H1 (cell line): Measurements from ENCODE around the gene CHAT.

ENCODE experiments used
- CREB1 ChIP-seq: IDR thresholded peaks from 2 replicates; pipeline ENCODE4 v1.6.1; 2012; ENCODE audit warnings: inconsistent platforms
- CTCF ChIP-seq, 3 experiments: IDR thresholded peaks; 1 replicate in 2 of 3; 2 replicates in 1 of 3; pipeline versions ENCODE4 v1.5.1 to v1.6.1; 2011; ENCODE audit warnings: low read length in 3 of 3, mild to moderate bottlenecking in 3 of 3, inconsistent platforms in 2 of 3, low read depth in 1 of 3, moderate library complexity in 1 of 3; ENCODE audit not compliant: insufficient read depth in 1 of 3; ENCODE audit errors: control extremely low read depth in 1 of 3
- EP300 ChIP-seq, 2 experiments: IDR thresholded peaks; 1 replicate in 1 of 2; 2 replicates in 1 of 2; pipeline ENCODE4 v1.6.1; 2011 to 2012; ENCODE audit warnings: low read depth in 2 of 2, low read length in 2 of 2, mild to moderate bottlenecking in 2 of 2, borderline replicate concordance in 1 of 2, inconsistent platforms in 1 of 2, moderate library complexity in 1 of 2
- GABPA ChIP-seq: IDR thresholded peaks from 2 replicates; pipeline ENCODE4 v1.6.1; 2011; ENCODE audit warnings: mild to moderate bottlenecking, low read length, moderate library complexity, borderline replicate concordance; ENCODE audit not compliant: insufficient read depth
- KDM5A ChIP-seq: fragments of 200-600 bp; IDR thresholded peaks from 2 replicates; pipeline ENCODE4 v1.7.1; 2012; ENCODE audit warnings: mild to moderate bottlenecking, low read length, inconsistent platforms, mixed read lengths
- MAFK ChIP-seq: IDR thresholded peaks from 2 replicates; pipeline ENCODE4 v1.6.1; 2012; ENCODE audit warnings: low read depth, mild to moderate bottlenecking, improper control_type of control experiment, low read length
- POLR2A ChIP-seq, 2 experiments: IDR thresholded peaks; 1 replicate in 1 of 2; 2 replicates in 1 of 2; pipeline ENCODE4 v1.6.1; 2011; ENCODE audit warnings: low read depth in 2 of 2, low read length in 2 of 2, mild to moderate bottlenecking in 2 of 2; ENCODE audit errors: control extremely low read depth in 1 of 2
- RBBP5 ChIP-seq: IDR thresholded peaks from 2 replicates; pipeline ENCODE4 v1.7.1; 2012; ENCODE audit warnings: low read depth, mild to moderate bottlenecking, inconsistent platforms, low read length, moderate library complexity, borderline replicate concordance
- SIN3A ChIP-seq, 2 experiments: IDR thresholded peaks in 1 of 2; conservative IDR thresholded peaks in 1 of 2; 2 replicates each; pipeline ENCODE4 v1.6.1; 2011 to 2012; ENCODE audit warnings: low read length in 2 of 2, improper control_type of control experiment in 1 of 2, low read depth in 1 of 2, mild to moderate bottlenecking in 1 of 2
- ZNF274 ChIP-seq: IDR thresholded peaks from 2 replicates; pipeline ENCODE4 v1.7.0; 2012; ENCODE audit warnings: low read length, borderline replicate concordance; ENCODE audit errors: extremely low read depth

GRCh38 chr10:49621561-49621960, 7.7 kb downstream of the CHAT start:
- TF ChIP-seq ZNF274: no peak
- no peak for TF ChIP-seq CTCF (IDR thresholded peaks at IDR 0.05; ENCODE audit: control extremely low read depth in 1 of 3, insufficient read depth in 1 of 3, low read depth in 1 of 3, low read length in 3 of 3)
- no peak for TF ChIP-seq POLR2A (IDR thresholded peaks at IDR 0.05; ENCODE audit: control extremely low read depth in 1 of 2, low read depth in 2 of 2, low read length in 2 of 2)
- no peak for TF ChIP-seq EP300 (IDR thresholded peaks at IDR 0.05; ENCODE audit: borderline replicate concordance in 1 of 2, low read depth in 2 of 2, low read length in 2 of 2)
- TF ChIP-seq MAFK: no peak
- no peak for TF ChIP-seq RBBP5
- TF ChIP-seq CREB1: no peak
- no peak for TF ChIP-seq GABPA
- no peak for TF ChIP-seq SIN3A (conservative IDR thresholded peaks at IDR 0.05 in 1 of 2, IDR thresholded peaks at IDR 0.05 in 1 of 2; ENCODE audit: low read depth in 1 of 2, low read length in 2 of 2)
- no peak for TF ChIP-seq KDM5A
